HEK293 (cell line): ENCODE results near the gene CAB39L.

Source experiments
- CTCF ChIA-PET: fragments of 350-600 bp; formaldehyde crosslinking; extraction: SDS; loops from one replicate; lab custom pipeline; 2021; ENCODE audit warnings: antibody characterized with exemption; lab: Yijun Ruan, JAX
- POLR2A ChIA-PET: fragments of 300-600 bp; formaldehyde crosslinking; extraction: SDS; loops from one replicate; lab custom pipeline; 2020; ENCODE audit warnings: antibody characterized with exemption, inconsistent platforms; lab: Yijun Ruan, JAX
- H3K27ac ChIP-seq: fragments of 200-500 bp; sonication (Bioruptor generic); 2 replicates; pipeline ENCODE4 v1.5.1; 2014; ENCODE audit warnings: low read depth, low read length, control low read depth, inconsistent platforms; ENCODE audit errors: extremely low read depth
- H3K36me3 ChIP-seq, 2 experiments: fragments of 200-500 bp in 1 of 2; sonication (Bioruptor generic) in 1 of 2; 1 replicate in 1 of 2; 2 replicates in 1 of 2; pipeline ENCODE4 v1.5.1; 2014 to 2017; ENCODE audit warnings: inconsistent platforms in 2 of 2, low read length in 2 of 2; ENCODE audit not compliant: control insufficient read depth in 2 of 2, insufficient read depth in 1 of 2
- H3K4me1 ChIP-seq: fragments of 200-500 bp; sonication (Bioruptor generic); 2 replicates; pipeline ENCODE4 v1.5.1; 2014; ENCODE audit warnings: mild to moderate bottlenecking, low read length, inconsistent platforms; ENCODE audit not compliant: control insufficient read depth, insufficient read depth
- H3K4me3 ChIP-seq: 2 replicates; pipeline ENCODE4 v1.5.1; 2011; ENCODE audit warnings: low read depth, mild to moderate bottlenecking, control low read depth, low read length, moderate library complexity
- H3K9me3 ChIP-seq: fragments of 200-500 bp; sonication (Bioruptor generic); 2 replicates; pipeline ENCODE4 v1.5.1; 2014; ENCODE audit warnings: low read depth, low read length, inconsistent platforms; ENCODE audit not compliant: control insufficient read depth, insufficient read depth
- GLI2 ChIP-seq: fragments of 450-650 bp; formaldehyde crosslinking; IDR thresholded peaks from 2 replicates; pipeline ENCODE4; 2017; ENCODE audit warnings: missing biosample characterization, missing genetic modification characterization, low read depth, borderline replicate concordance
- HOXA7 ChIP-seq: sonication (generic); formaldehyde crosslinking; IDR thresholded peaks from 2 replicates; pipeline ENCODE4 v1.8.1; 2022; ENCODE audit warnings: missing genetic modification reagents, borderline replicate concordance
- KLF9 ChIP-seq: fragments of 450-650 bp; formaldehyde crosslinking; IDR thresholded peaks from 2 replicates; pipeline ENCODE4 v1.5.1; 2016; ENCODE audit warnings: missing biosample characterization, missing genetic modification characterization, low read depth
- RBAK ChIP-seq: fragments of 450-650 bp; formaldehyde crosslinking; IDR thresholded peaks from 2 replicates; pipeline ENCODE4 v1.5.1; 2016; ENCODE audit warnings: missing biosample characterization, missing genetic modification characterization
- SP2 ChIP-seq: fragments of 450-650 bp; formaldehyde crosslinking; IDR thresholded peaks from 2 replicates; pipeline ENCODE4 v1.5.1; 2016; ENCODE audit warnings: missing biosample characterization, missing genetic modification characterization
- TCF7L2 ChIP-seq: IDR thresholded peaks from 2 replicates; pipeline ENCODE4 v1.6.1; 2011; ENCODE audit warnings: low read depth, mild to moderate bottlenecking, inconsistent platforms, low read length, moderate library complexity, borderline replicate concordance
- WT1 ChIP-seq: fragments of 450-650 bp; formaldehyde crosslinking; IDR thresholded peaks from 2 replicates; pipeline ENCODE4 v1.5.1; 2016; ENCODE audit warnings: missing biosample characterization, missing genetic modification characterization
- ZNF140 ChIP-seq: fragments of 450-650 bp; formaldehyde crosslinking; IDR thresholded peaks from 2 replicates; pipeline ENCODE4 v1.5.1; 2016; ENCODE audit warnings: missing biosample characterization, missing genetic modification characterization
- ZNF155 ChIP-seq: fragments of 450-650 bp; formaldehyde crosslinking; IDR thresholded peaks from 2 replicates; pipeline ENCODE4 v1.5.1; 2016; ENCODE audit warnings: missing biosample characterization, missing genetic modification characterization
- ZNF174 ChIP-seq: fragments of 450-650 bp; formaldehyde crosslinking; IDR thresholded peaks from 2 replicates; pipeline ENCODE4 v1.5.0; 2017; ENCODE audit warnings: missing biosample characterization, mild to moderate bottlenecking, missing genetic modification characterization
- ZNF184 ChIP-seq: fragments of 450-650 bp; IDR thresholded peaks from 2 replicates; pipeline ENCODE4 v1.5.1; 2018; ENCODE audit warnings: missing biosample characterization, mild to moderate bottlenecking, missing genetic modification characterization
- ZNF416 ChIP-seq: fragments of 450-650 bp; formaldehyde crosslinking; IDR thresholded peaks from 2 replicates; pipeline ENCODE4 v1.5.1; 2016; ENCODE audit warnings: missing biosample characterization, missing genetic modification characterization
- ZNF423 ChIP-seq: fragments of 450-650 bp; formaldehyde crosslinking; IDR thresholded peaks from 2 replicates; pipeline ENCODE4 v1.5.1; 2016; ENCODE audit warnings: missing biosample characterization, missing genetic modification characterization
- ZNF514 ChIP-seq: fragments of 450-650 bp; formaldehyde crosslinking; IDR thresholded peaks from 2 replicates; pipeline ENCODE4 v1.5.1; 2016; ENCODE audit warnings: missing biosample characterization, missing genetic modification characterization
- ZNF549 ChIP-seq: fragments of 450-650 bp; IDR thresholded peaks from 2 replicates; pipeline ENCODE4 v1.5.1; 2018; ENCODE audit warnings: missing biosample characterization, missing genetic modification characterization, mild to moderate bottlenecking, inconsistent platforms, moderate library complexity
- ZNF585B ChIP-seq: fragments of 450-650 bp; formaldehyde crosslinking; IDR thresholded peaks from 2 replicates; pipeline ENCODE4 v1.5.1; 2016; ENCODE audit warnings: missing biosample characterization, missing genetic modification characterization
- ZNF639 ChIP-seq: fragments of 450-650 bp; formaldehyde crosslinking; IDR thresholded peaks from 2 replicates; pipeline ENCODE4 v1.5.1; 2016; ENCODE audit warnings: missing biosample characterization, missing genetic modification characterization
- ZNF670 ChIP-seq: fragments of 450-650 bp; formaldehyde crosslinking; IDR thresholded peaks from 2 replicates; pipeline ENCODE4 v1.5.1; 2016; ENCODE audit warnings: missing biosample characterization, missing genetic modification characterization, low read depth
- ZSCAN16 ChIP-seq: fragments of 450-650 bp; formaldehyde crosslinking; IDR thresholded peaks from 2 replicates; pipeline ENCODE4 v1.5.1; 2016; ENCODE audit warnings: missing biosample characterization, missing genetic modification characterization
- TF ChIP-seq, protein P1 (sequence below): fragments of 450-650 bp; formaldehyde crosslinking; IDR thresholded peaks from 2 replicates; pipeline ENCODE4 v1.5.1; 2016; ENCODE audit warnings: missing biosample characterization, missing genetic modification characterization
- TF ChIP-seq, protein P2 (sequence below): fragments of 450-650 bp; formaldehyde crosslinking; IDR thresholded peaks from 2 replicates; pipeline ENCODE4 v1.5.1; 2016; ENCODE audit warnings: missing biosample characterization, missing genetic modification characterization

Gene CAB39L

DNA sequence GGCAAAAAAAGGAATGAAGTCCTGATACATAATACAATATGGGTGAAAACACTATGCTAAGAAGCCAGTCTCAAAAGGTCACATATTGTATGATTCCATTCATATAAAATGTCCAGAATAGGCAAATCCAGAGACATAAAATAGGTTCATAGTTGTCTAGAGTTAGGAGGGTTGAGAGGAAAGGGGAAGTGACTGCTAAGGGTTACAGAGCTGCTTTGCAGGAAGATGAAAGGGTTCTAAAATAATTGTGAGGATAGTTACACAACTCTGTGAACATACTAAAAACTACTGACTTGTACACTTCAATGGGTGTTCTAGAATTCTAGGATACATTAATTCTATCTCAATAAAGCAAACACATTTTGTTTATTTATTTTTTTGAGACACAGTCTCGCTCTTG, 25.7 kb downstream of the CAB39L start (continued):
- TF ChIP-seq, protein P1, sequence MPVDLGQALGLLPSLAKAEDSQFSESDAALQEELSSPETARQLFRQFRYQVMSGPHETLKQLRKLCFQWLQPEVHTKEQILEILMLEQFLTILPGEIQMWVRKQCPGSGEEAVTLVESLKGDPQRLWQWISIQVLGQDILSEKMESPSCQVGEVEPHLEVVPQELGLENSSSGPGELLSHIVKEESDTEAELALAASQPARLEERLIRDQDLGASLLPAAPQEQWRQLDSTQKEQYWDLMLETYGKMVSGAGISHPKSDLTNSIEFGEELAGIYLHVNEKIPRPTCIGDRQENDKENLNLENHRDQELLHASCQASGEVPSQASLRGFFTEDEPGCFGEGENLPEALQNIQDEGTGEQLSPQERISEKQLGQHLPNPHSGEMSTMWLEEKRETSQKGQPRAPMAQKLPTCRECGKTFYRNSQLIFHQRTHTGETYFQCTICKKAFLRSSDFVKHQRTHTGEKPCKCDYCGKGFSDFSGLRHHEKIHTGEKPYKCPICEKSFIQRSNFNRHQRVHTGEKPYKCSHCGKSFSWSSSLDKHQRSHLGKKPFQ: no peak
- no peak for TF ChIP-seq HOXA7
- no peak for TF ChIP-seq ZNF514 (tag by site-specific recombination)
- no peak for TF ChIP-seq ZNF140 (tag by site-specific recombination)
- TF ChIP-seq RBAK (tag by site-specific recombination): no peak
- TF ChIP-seq ZSCAN16 (tag by site-specific recombination): no peak
- no peak for TF ChIP-seq SP2
- no peak for TF ChIP-seq WT1 (tag by site-specific recombination)

DNA sequence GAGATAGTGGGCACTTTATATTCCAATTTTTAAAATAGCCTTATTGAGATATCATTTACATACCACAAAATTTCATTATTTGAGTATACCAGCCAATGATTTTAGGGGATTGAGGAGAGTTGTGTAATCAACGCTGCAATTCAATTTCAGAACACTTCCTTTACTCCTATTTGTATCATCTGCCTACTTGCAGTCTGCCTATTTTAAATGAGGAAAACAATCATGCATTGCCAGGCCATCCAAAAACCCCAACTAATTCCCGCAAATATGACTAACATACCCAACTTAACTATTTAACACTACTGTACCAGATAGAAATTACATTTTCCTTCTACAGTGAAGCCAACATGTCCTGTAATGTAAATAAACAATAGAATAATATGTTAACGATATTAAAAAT, 26.7 kb downstream of the CAB39L start:
- no peaks in the 10 kb centered on the region for H3K4me1 ChIP-seq
- no peak overlapping the region for H3K4me3 ChIP-seq
- no peaks in the 10 kb centered on the region for H3K36me3 ChIP-seq
- CTCF ChIA-PET: no interaction called here
- no peak overlapping the region for H3K27ac ChIP-seq
- no peaks in the 10 kb centered on the region for H3K9me3 ChIP-seq
- POLR2A ChIA-PET: no interaction called here
- no peak for TF ChIP-seq GLI2 (tag by site-specific recombination)
- TF ChIP-seq, protein P1: no peak
- TF ChIP-seq, protein P2, sequence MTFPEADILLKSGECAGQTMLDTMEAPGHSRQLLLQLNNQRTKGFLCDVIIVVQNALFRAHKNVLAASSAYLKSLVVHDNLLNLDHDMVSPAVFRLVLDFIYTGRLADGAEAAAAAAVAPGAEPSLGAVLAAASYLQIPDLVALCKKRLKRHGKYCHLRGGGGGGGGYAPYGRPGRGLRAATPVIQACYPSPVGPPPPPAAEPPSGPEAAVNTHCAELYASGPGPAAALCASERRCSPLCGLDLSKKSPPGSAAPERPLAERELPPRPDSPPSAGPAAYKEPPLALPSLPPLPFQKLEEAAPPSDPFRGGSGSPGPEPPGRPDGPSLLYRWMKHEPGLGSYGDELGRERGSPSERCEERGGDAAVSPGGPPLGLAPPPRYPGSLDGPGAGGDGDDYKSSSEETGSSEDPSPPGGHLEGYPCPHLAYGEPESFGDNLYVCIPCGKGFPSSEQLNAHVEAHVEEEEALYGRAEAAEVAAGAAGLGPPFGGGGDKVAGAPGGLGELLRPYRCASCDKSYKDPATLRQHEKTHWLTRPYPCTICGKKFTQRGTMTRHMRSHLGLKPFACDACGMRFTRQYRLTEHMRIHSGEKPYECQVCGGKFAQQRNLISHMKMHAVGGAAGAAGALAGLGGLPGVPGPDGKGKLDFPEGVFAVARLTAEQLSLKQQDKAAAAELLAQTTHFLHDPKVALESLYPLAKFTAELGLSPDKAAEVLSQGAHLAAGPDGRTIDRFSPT (tag by site-specific recombination): no peak
- no peak for TF ChIP-seq ZNF585B (tag by site-specific recombination)
- no peak for TF ChIP-seq ZNF670 (tag by site-specific recombination)
- no peak for TF ChIP-seq ZNF549
- no peak for TF ChIP-seq KLF9 (tag by site-specific recombination)
- no peak for TF ChIP-seq ZNF155 (tag by site-specific recombination)
- no peak for TF ChIP-seq ZNF416 (tag by site-specific recombination)
- TF ChIP-seq ZNF639 (tag by site-specific recombination): no peak
- TF ChIP-seq ZNF423: no peak
- no peak for TF ChIP-seq TCF7L2
- TF ChIP-seq ZNF184 (tag by site-specific recombination): no peak
- no peak for TF ChIP-seq ZNF174 (tag by site-specific recombination)
